Inflammatory macrophage (primary cell): ENCODE measurements around the gene GRK5.

ENCODE experiments used
- DNase-seq, 2 donors: peaks; one replicate each; pipeline ENCODE4 v3.0.0-alpha.2; 2020 to 2022

GRK5 gene

GRCh38 chr10:119364645-119365600 lies 157.6 kb downstream of the GRK5 start:
- no peak for DNase-seq

- DNase-seq: no peak
Observed at GRCh38 chr10:119365773-119366599, 158.6 kb downstream of the GRK5 start.

GRCh38 chr10:119367841-119368549 lies 160.6 kb downstream of the GRK5 start:
- DNase-seq: no peak

GRCh38 chr10:119368581-119368980 lies 161.2 kb downstream of the GRK5 start:
- DNase-seq: no peak

GRCh38 chr10:119368991-119369869 lies 161.9 kb downstream of the GRK5 start:
- DNase-seq: no peak

GRCh38 chr10:119370111-119370741 lies 162.9 kb downstream of the GRK5 start:
- DNase-seq: no peak

GRCh38 chr10:119370972-119371703 lies 163.8 kb downstream of the GRK5 start:
- no peak for DNase-seq

GRCh38 chr10:119371704-119372663 lies 164.6 kb downstream of the GRK5 start:
- no peak for DNase-seq

- peak in 1 of 2 donors; percentile 6 for DNase-seq
Observed at GRCh38 chr10:119373294-119374102, 166.1 kb downstream of the GRK5 start.

- no peak for DNase-seq
Observed at GRCh38 chr10:119374236-119374635, 166.9 kb downstream of the GRK5 start.

GRCh38 chr10:119375574-119376272 lies 168.4 kb downstream of the GRK5 start:
- no peak for DNase-seq

GRCh38 chr10:119377451-119377957 lies 170.1 kb downstream of the GRK5 start:
- no peak for DNase-seq

GRCh38 chr10:119377958-119378736 lies 170.8 kb downstream of the GRK5 start:
- DNase-seq: no peak

GRCh38 chr10:119378737-119379067 lies 171.3 kb downstream of the GRK5 start:
- DNase-seq: no peak

- peak in 1 of 2 donors; percentile 18 for DNase-seq
Observed at GRCh38 chr10:119379466-119380071, 172.2 kb downstream of the GRK5 start.

- DNase-seq: peak in 1 of 2 donors; percentile 8
Observed at GRCh38 chr10:119383174-119383856, 175.9 kb downstream of the GRK5 start.
